Embryonic facial prominence (tissue), 1 donor: ENCODE data around the gene DAZL.

ENCODE experiments used
- DNase-seq: peaks from one replicate; pipeline ENCODE4 v3.0.0-alpha.2; 2016; ENCODE audit errors: extremely low spot score

Gene DAZL

GRCh38 chr3:16596352-16597032 is 8.7 kb downstream of the DAZL start:
- DNase-seq = no peak

DNA sequence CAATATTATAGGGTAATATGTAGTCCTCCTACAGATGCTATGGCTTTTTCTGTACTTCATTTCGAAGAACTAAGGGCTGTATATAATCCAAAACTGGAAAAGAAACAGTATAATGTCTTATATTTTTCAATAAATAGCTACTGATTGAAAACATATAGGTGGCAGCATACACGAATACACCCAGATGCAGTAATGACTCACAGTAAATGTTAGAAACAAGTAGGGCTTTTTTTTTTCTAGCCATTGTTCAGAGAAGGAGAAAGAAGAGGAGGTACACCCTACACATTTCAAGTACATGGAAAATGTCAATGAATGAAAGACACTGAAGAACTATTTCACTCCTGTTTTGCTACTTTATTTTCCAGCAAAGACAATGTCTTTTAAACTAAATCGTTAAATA is 9.4 kb downstream of the DAZL start:
- no peak for DNase-seq

- no peak for DNase-seq
Measured at GRCh38 chr3:16589867-16590624, 15.2 kb downstream of the DAZL start.

GRCh38 chr3:16589120-16589519 is 16.1 kb downstream of the DAZL start:
- no peak for DNase-seq

DNA sequence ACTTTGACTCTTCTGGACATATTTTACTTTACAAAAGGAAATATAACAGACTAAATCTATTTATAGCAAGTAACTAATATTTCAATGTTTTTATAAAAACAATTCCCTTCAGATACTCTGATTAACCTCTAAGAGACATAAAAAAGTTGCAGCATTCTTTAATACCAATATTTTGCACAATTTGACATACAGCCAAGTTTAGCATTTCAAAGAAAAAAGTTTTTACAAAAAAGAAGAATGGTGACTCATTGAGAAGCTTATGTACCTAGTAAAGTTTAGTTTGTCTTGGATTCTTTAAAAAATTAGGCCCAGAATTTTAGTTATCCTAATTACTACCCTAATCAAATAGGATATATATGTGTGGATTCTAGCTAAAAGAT is 17.6 kb downstream of the DAZL start:
- no peak for DNase-seq

- DNase-seq = no peak
Measured at GRCh38 chr3:16587047-16587680, 18.1 kb downstream of the DAZL start.

GRCh38 chr3:16584880-16585279 is 20.3 kb downstream of the DAZL start:
- no peak for DNase-seq

DNA sequence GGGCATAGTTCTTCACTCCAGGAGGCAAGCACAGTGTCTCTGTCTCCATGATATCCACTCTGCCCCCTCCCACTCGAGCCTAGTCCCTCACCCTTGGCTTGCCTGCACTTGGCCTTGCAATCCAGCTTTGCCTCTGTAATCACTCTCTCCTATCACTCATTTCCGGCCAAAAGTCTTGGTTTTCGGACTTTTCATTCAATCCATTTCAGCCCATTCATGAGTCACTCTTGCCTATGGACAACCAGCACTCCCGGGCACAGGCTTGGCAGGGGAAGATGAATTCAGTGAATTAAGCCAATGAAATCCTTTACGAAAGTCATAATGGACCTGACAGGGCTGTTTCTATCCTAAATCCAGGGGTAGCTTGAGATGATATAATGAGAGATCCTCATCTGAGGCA is 21.7 kb downstream of the DAZL start:
- DNase-seq = no peak

- no peak for DNase-seq
Measured at GRCh38 chr3:16570113-16570512, 35.1 kb downstream of the DAZL start.

DNA sequence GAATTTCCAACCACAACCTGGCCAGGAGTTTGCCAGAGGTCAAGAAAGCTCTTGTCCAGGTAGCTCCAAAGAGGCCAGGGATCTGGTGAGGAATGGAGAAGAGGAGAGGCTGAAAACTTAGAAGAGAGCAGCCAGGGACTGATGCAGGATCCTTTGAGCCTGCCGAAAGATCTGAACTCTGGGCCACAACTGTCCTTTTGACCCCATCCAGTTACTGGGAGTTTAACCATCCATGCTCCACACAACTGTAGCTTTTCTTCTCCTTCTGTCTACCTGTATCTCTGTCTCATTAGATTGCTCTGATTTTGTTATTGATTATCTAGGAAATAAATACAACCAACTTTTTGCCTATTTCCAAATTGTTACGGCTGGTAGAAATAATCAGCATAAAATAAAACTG is 36.7 kb downstream of the DAZL start:
- no peak for DNase-seq

DNA sequence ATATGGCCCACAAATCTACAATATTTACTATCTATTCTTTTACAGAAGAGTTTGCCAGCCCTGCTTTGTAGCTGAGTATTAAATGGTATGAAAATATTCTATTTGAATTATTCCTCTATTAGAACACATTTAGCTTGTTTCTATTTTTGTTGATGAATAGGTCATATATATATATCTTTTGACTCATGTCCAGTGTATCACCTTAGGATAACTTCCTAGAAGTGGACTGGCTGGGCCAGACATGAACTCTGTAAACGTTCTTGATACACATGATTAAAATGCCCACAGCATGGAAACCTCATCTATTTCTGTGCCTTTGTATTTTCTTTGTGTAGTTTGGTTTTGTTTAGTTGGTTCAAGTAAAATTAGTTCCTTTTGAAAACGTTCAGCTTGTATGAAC is 37.1 kb downstream of the DAZL start:
- no peak for DNase-seq

DNA sequence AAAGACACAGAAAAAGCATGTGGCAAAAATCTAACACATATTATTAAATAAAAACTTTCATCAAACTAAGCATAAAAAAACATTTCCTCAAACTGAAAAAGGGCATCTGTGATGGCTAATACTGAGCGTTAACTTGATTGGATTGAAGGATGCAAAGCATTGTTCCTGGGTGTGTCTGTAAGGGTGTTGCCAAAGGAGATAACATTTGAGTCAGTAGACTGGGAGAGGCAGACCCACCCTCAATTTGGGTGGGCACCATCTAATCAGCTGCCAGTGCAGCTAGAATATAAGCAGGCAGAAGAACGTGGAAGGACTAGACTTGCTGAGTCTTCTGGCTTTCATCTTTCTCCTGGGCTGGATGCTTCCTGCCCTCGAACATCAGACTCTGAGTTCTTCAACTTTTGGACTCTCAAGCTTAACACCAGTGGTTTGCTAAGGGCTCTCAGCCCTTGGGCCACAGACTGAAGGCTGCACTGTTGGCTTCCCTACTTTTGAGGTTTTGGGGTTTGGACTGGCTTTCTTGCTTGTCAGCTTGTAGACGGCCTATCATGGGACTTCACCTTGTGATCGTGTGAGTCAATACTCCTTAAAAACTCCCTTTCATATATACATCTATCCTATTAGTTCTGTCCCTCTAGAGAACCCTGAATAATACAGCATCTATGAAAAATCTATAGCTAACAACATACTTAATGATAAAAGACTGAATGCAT is 45.4 kb downstream of the DAZL start:
- DNase-seq = no peak

- DNase-seq = no peak
Measured at GRCh38 chr3:16554126-16554525, 51.1 kb downstream of the DAZL start.

GRCh38 chr3:16552757-16553156 is 52.5 kb downstream of the DAZL start:
- DNase-seq = no peak

DNA sequence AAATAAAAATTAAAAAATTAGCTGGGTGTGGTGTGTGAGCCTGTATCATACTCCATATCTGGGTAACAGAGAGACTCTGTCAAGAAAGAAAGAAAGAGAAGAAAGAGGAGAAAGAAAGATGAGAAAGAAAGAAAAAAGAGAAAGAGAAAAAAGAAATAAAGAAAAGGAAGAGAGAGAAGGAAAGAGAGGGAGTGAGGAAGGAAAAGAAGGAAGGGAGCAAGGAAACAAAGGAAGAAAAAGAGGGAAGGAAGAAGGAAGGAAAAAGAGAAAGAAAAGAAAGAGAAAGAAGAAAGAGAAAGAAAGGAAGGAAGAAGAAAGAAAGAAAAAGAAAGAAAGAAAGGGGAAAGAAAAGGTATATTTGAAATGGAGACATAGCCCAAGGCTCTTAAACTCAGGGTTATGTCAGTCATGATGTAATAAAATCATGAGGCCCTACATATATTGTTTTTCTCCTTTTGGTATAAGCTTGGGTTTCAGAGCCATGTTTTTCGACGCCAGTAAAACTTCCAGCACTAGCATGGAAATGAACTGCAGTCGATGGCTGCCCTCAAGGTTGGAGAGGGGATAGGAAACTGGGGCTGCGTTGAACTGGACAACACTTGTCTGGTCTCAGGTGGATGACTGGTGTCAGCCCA is 53.8 kb downstream of the DAZL start:
- DNase-seq = no peak

- DNase-seq = peak; percentile 66
Measured at GRCh38 chr3:16550676-16551341, 54.4 kb downstream of the DAZL start.

DNA sequence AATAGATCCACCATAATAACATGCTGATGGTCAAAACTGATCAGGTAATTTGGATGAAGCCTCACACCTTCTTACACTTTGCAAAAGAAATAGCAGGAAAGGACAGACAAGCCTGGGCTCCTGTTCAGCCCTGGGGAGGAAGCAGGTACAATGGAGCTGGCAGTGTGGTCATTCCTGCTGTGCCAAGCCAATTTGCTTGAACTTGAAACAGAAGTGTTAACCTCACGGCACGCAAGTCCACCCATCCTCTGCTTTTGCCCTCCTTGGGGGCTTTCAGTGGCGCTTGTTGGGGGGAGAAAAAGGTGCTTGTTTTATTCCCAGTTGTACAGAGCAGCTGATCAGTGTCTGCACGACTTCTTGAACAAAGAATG is 54.9 kb downstream of the DAZL start:
- DNase-seq = no peak

DNA sequence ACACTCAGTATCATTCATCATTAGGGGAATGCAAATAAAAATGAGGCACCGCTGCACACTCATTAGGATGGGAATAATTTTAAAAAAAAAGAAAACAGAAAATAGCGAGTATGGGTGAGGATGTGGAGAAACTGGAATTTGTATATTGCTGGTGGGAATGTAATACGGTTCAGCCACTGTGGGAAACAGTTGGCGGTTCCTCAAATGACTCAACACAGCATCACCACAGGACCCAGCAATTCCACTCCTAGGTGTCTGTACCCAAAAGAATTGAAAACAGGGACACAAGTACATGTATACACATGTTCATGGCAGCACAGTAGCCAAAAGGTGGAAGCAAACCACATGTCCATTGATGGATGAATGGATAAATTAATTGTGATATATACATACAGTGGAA is 56.5 kb downstream of the DAZL start:
- no peak for DNase-seq

- DNase-seq = no peak
Measured at GRCh38 chr3:16547561-16548357, 57.5 kb downstream of the DAZL start.

GRCh38 chr3:16546186-16547010 is 58.8 kb downstream of the DAZL start:
- no peak for DNase-seq
